Hepatocyte (in vitro differentiated cells): Measurements from ENCODE around the gene GRM1.

ENCODE experiments used
- CTCF ChIP-seq: fragments of 200-600 bp; sonication (generic); IDR thresholded peaks from 2 replicates; pipeline ENCODE4 v1.5.1; 2016; ENCODE audit warnings: antibody characterized with exemption, mild to moderate bottlenecking; ENCODE audit not compliant: poor library complexity
- EZH2 ChIP-seq: fragments of 200-600 bp; sonication (generic); IDR thresholded peaks from 2 replicates; pipeline ENCODE4 v1.6.1; 2016; ENCODE audit warnings: antibody characterized with exemption, mild to moderate bottlenecking, borderline replicate concordance
- EZH2phosphoT487 ChIP-seq: fragments of 200-600 bp; sonication (generic); IDR thresholded peaks from one replicate; pipeline ENCODE4 v1.6.1; 2018; ENCODE audit warnings: antibody characterized with exemption, mild to moderate bottlenecking, low read depth, moderate library complexity; ENCODE audit not compliant: unreplicated experiment, severe bottlenecking

- TF ChIP-seq EZH2 (no peak), CTCF (no peak), EZH2phosphoT487 (no peak)
These were observed 83.1 kb downstream of the GRM1 start for GRCh38 chr6:146111881-146112450.
